ENCODE measurements around the gene SP2.

DNA sequence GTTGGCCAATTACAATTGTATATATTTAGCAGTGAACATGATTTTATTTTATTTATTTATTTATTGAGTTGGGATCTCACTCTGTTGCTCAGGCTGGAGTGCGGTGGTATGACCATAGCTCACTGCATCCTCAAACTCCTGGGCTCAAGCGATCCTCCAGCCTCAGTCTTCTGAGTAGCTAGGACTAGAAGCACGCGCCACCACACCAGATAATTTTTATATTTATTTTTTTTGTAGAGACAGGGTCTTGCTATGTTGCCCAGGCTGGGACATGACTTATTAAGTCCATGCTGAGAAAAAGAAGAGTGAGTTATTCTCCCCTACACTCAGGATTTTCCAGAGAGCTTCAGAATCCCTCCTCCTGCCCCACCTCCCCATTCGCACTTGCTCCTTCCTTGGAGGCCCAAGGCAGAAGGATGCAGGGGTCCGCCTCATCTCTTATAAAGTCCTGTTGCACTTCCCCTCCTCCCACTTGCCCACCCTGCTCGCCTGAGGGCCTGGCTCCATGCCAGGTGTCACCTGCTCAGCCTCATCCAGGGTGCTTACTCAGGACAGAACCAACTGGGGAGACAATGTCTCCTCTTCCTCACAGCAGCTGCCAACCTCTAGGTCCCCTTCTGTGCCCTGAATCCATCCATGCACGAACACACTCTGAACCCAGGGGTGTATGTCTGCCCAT, 16.1 kb upstream of the SP2 start:
- TF ChIP-seq CTCF (conservative IDR thresholded peaks at IDR 0.05; ENCODE audit: low read depth, low read length), result no peak
- no peak for TF ChIP-seq EZH2 (IDR thresholded peaks at IDR 0.05; ENCODE audit: low read length, unreplicated experiment)
